ENCODE measurements around the gene S100PBP. TPM values are rescaled to one million over a fixed set of nuclear protein-coding genes. Genes with fewer than 3 reads are reported as not detected.
A peak's percentile ranks its signal among the peaks of the same experiment; 100 is the strongest.

S100PBP gene
- total and polyA plus RNA-seq, 2 of the 13 experiments (the other 11 are each of a cell fraction or from before 2014, with no cell fraction given) = 20.4 to 26.1 TPM

DNA sequence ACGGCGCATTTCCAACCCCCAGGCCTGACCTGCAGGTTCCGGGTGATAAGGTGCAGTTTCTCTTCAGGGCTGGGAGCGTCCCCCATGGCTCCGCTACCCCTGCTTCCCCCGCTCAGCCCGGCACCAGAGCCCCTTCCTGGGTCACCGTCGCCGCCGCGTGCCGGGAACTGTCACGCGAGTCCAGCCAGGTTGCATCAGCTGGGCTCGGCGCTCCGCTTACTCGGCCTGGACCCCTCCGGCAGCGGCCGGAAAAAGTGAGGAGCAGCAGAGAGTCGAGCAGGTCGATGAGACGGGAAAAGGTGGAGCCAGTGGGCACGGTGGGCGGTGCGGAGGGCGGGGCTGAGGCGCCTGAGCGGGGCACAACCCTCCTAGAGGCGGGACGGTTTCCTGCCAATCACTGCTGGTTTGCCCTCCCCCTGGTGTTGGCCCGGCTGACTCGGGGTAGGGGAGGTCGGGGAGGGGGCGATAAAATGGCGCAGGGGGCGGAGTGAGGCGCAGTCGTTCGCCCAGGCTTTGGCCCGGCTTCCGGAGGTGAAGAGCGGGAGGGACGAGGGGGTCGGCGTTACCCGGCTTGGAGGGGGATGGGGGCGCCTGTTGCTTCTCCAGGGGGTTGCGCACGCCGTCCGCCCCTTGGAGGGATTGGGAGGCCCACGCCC lies at the start of gene S100PBP, which contains the start of gene YARS1 (continued):
- TF ChIP-seq, protein P1, sequence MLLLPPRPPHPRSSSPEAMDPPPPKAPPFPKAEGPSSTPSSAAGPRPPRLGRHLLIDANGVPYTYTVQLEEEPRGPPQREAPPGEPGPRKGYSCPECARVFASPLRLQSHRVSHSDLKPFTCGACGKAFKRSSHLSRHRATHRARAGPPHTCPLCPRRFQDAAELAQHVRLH (CRISPR knock-in tag; IDR thresholded peaks at IDR 0.05; ENCODE audit: borderline replicate concordance, low read depth) = peak; percentile 91; the same call in 1 of the 2 replicates
- TF ChIP-seq CBX2 (IDR thresholded peaks at IDR 0.05; ENCODE audit: low read depth, low read length) = no peak
- TF ChIP-seq CBX2 (CRISPR knock-in tag; IDR thresholded peaks at IDR 0.05; ENCODE audit: low read depth) = 0 out of 2 replicates have a peak, but pooled peaks have one; percentile 33
- TF ChIP-seq ATAD3A (CRISPR knock-in tag; IDR thresholded peaks at IDR 0.05) = no peak
- TF ChIP-seq ZNF230 (CRISPR knock-in tag; IDR thresholded peaks at IDR 0.05) = peak; percentile 80; the same call in 1 of the 2 replicates
- TF ChIP-seq, protein P2, sequence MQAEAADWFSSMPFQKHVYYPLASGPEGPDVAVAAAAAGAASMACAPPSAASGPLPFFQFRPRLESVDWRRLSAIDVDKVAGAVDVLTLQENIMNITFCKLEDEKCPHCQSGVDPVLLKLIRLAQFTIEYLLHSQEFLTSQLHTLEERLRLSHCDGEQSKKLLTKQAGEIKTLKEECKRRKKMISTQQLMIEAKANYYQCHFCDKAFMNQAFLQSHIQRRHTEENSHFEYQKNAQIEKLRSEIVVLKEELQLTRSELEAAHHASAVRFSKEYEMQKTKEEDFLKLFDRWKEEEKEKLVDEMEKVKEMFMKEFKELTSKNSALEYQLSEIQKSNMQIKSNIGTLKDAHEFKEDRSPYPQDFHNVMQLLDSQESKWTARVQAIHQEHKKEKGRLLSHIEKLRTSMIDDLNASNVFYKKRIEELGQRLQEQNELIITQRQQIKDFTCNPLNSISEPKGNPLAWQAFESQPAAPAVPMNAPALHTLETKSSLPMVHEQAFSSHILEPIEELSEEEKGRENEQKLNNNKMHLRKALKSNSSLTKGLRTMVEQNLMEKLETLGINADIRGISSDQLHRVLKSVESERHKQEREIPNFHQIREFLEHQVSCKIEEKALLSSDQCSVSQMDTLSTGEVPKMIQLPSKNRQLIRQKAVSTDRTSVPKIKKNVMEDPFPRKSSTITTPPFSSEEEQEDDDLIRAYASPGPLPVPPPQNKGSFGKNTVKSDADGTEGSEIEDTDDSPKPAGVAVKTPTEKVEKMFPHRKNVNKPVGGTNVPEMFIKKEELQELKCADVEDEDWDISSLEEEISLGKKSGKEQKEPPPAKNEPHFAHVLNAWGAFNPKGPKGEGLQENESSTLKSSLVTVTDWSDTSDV (CRISPR knock-in tag; IDR thresholded peaks at IDR 0.05) = peak; percentile 75; the same call in 1 of the 2 replicates
- TF ChIP-seq SP1 (IDR thresholded peaks at IDR 0.05) = no peak
- TF ChIP-seq SP1 (CRISPR knock-in tag; IDR thresholded peaks at IDR 0.05) = peak; percentile 90
- peak; percentile 86; the same call in 1 of the 2 replicates for TF ChIP-seq ZNF205 (CRISPR knock-in tag; IDR thresholded peaks at IDR 0.05)
- TF ChIP-seq HIVEP1 (CRISPR knock-in tag; IDR thresholded peaks at IDR 0.05) = peak; percentile 86; the same call in 1 of the 2 replicates
- TF ChIP-seq ZFP82 (CRISPR knock-in tag; IDR thresholded peaks at IDR 0.05; ENCODE audit: borderline replicate concordance) = no peak
- no peak for TF ChIP-seq SNRNP70 (IDR thresholded peaks at IDR 0.05; ENCODE audit: low read depth, low read length)
- peak; percentile 71 for TF ChIP-seq ZFY (CRISPR knock-in tag; IDR thresholded peaks at IDR 0.05)
- TF ChIP-seq ZNF292 (CRISPR knock-in tag; IDR thresholded peaks at IDR 0.05; ENCODE audit: borderline replicate concordance, low read depth) = no peak
- peak; percentile 75 for TF ChIP-seq IKZF4 (CRISPR knock-in tag; IDR thresholded peaks at IDR 0.05; ENCODE audit: borderline replicate concordance, low read depth, not compliant biosample characterization)
- TF ChIP-seq ZNF773 (CRISPR knock-in tag; IDR thresholded peaks at IDR 0.05; ENCODE audit: borderline replicate concordance) = peak; percentile 41; the same call in 1 of the 2 replicates
- peak; percentile 87 for TF ChIP-seq PBX2 (CRISPR knock-in tag; IDR thresholded peaks at IDR 0.05)
- peak; percentile 81 for TF ChIP-seq ZBTB43 (CRISPR knock-in tag; conservative IDR thresholded peaks at IDR 0.05)
- peak; percentile 88; the same call in 1 of the 2 replicates for TF ChIP-seq ZNF367 (CRISPR knock-in tag; IDR thresholded peaks at IDR 0.05; ENCODE audit: borderline replicate concordance)
- peak; percentile 88 for TF ChIP-seq HNRNPLL (IDR thresholded peaks at IDR 0.05; ENCODE audit: low read depth, low read length, poor library complexity, severe bottlenecking)
- TF ChIP-seq RXRB (CRISPR knock-in tag; IDR thresholded peaks at IDR 0.05; ENCODE audit: borderline replicate concordance) = peak; percentile 76
- no peak for TF ChIP-seq ZEB1 (IDR thresholded peaks at IDR 0.05; ENCODE audit: insufficient replicate concordance, low read depth)
- peak; percentile 94 for TF ChIP-seq BORCS8-MEF2B (CRISPR knock-in tag; IDR thresholded peaks at IDR 0.05)
